GM12875 (cell line): ENCODE results near the gene ADGRG7.
"Not testable (repeated sequence)": the region's sequence is repeated elsewhere in the genome, so short reads cannot be mapped to it uniquely, and the experiment has no call there.

Source experiments
- H3K4me3 ChIP-seq: one replicate; pipeline ENCODE4 v1.5.1; 2011; ENCODE audit warnings: low read depth, low read length, control low read depth
- TF ChIP-seq, protein P1 (sequence below): IDR thresholded peaks from 2 replicates; pipeline ENCODE4 v1.5.1; 2011; ENCODE audit warnings: low read depth, mild to moderate bottlenecking, control low read depth, inconsistent platforms, low read length, moderate library complexity, borderline replicate concordance; ENCODE audit not compliant: insufficient read depth

The ADGRG7 gene

DNA sequence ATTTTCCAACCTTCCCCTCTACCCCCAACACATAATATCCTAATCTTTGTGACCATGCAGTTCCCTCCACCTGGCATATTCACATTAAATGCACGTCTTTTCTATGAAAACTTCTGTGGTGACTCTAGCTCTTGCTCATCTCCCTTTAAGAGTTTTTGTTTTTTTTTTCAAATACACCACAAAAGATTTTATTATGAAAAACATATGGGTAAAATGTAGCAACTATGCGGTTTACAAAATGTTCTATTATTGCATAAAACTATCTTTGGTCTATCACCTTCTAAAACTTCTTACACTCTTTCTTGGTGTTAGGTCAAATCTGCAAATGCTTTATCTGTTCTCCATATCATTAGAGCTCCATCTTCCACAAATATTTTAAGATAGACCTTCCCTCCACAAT, 38.6 kb upstream of the ADGRG7 start:
- H3K4me3 ChIP-seq, result no peak overlapping the region
- TF ChIP-seq, protein P1, sequence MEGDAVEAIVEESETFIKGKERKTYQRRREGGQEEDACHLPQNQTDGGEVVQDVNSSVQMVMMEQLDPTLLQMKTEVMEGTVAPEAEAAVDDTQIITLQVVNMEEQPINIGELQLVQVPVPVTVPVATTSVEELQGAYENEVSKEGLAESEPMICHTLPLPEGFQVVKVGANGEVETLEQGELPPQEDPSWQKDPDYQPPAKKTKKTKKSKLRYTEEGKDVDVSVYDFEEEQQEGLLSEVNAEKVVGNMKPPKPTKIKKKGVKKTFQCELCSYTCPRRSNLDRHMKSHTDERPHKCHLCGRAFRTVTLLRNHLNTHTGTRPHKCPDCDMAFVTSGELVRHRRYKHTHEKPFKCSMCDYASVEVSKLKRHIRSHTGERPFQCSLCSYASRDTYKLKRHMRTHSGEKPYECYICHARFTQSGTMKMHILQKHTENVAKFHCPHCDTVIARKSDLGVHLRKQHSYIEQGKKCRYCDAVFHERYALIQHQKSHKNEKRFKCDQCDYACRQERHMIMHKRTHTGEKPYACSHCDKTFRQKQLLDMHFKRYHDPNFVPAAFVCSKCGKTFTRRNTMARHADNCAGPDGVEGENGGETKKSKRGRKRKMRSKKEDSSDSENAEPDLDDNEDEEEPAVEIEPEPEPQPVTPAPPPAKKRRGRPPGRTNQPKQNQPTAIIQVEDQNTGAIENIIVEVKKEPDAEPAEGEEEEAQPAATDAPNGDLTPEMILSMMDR, result no peak

DNA sequence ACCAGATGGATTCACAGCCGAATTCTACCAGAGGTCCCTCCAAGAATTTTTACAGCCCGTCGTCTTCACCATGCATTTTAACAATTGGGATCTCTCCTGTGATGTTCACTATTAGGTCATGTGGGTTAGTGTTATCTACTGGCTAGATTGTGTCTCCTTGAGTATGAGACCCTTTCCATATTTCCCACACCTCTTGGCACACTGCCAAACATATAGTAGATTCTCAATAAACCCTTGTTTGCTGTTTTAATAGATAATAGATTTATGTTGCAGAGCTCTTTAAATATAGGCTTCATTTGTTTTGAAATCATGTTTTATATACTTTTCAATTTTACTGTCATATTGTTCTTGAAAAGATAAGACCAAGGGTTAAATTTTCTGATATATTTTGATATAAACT, 34.9 kb upstream of the ADGRG7 start:
- H3K4me3 ChIP-seq, result no peak overlapping the region

DNA sequence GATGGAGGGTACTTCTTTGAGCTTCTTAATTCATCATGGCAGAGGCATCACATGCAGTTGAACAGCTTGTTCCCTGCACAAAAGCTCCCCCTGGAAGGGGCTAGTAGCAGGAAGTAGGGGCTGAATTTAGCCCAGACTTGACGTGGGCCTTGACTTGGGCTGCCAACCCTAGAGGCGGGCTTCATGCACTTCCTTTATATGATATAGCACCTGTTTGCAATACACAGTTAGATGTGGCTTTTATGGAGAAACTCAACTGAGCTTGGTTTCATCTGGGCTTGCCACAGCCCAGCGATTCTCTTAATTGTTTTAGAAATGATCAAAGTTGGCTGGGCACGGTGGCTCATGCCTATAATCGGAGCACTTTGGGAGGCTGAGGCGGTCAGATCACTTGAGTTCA, 33.7 kb upstream of the ADGRG7 start:
- no peak overlapping the region for H3K4me3 ChIP-seq
- TF ChIP-seq, protein P1, result no peak

More for the DNA sequence above, 34.9 kb upstream of the ADGRG7 start:
- TF ChIP-seq, protein P1, result no peak

DNA sequence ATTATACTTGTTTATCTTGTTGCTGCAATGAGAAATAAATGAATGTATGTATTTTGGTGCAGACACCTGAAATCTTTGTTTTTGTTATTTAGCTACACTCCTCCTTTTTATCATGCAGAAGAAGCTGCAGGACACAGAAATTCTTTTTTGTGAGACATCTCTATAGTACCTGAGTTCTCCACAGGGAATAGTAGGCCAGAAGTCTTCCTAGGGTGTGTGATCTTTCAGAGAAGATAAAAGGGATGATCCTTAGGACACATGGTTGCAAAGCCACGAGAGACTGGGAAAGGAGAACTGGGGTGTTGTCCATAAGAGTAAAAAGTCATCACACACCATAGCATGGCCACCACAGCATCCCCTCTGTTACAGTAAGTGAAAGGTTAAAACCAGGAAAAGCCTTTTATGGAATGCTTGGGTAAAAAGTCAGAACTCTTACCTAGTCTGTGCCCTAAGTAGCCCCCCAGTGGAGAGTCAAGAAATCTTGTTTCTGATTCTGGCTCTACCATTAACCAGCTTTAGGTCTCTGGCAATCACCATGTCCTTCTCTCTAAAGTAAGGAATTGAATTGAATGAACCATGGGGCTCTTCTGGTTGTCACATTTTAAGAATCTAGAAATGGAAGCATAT, 31.9 kb upstream of the ADGRG7 start:
- TF ChIP-seq, protein P1, result no peak
- H3K4me3 ChIP-seq, result no peak overlapping the region

DNA sequence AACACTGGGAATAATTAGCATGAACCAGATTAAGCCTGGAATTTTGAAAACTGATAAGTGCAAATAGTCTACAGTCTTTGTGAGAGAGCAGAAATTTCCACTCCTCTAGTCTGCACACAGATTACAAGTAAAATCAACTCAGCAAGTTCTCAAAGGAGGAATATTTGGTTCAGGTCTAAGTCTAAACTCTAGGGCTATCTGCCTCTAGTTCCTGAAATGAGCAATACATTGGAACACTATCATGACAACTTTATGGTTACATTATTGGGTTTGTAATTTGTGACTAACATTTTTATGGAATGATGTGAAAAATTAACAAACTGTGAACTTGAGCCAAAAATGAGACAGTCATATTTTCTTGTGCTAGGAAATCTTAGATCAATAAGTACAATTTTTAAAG, 30.8 kb upstream of the ADGRG7 start:
- TF ChIP-seq, protein P1, result no peak
- H3K4me3 ChIP-seq, result no peak overlapping the region

DNA sequence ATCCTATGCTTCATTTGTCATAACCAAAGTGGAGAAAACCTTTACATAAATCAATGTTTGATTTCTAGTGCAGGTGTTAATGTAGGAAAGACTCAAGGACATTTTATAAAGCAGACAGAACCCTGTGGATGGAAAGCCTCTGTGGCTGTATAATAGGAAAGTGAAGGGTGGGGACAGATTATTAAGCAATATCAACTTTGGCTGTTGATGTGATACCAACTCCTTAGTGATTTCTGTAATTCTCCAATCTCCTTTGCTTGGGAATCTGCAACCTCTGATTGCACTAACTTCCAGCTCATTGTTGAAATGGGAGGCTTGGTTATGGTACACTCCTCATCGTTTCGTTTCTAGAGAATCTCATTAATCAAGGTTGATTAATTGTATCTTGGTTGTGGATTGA, 29.3 kb upstream of the ADGRG7 start:
- no peak overlapping the region for H3K4me3 ChIP-seq
- TF ChIP-seq, protein P1, result no peak

DNA sequence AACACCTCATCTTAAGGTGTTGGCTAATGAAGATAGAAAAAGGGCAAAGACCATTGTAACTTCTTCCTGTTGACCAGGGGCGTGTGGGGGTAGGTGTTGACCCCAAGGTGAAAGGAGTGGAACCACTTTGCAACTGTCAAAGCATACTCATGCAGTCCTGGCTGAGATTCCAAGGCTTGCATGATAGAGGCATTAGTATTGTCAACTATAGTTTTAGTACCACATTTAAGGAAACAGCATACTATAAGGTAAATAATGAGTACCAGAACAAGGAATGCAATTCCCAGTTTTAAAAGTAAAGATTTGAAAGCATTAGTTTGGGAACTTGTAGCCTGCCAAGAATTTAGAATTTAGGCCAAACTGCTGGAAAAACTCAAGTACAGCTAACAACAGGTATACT, 27.8 kb upstream of the ADGRG7 start:
- TF ChIP-seq, protein P1, result no peak
- H3K4me3 ChIP-seq, result no peak overlapping the region

DNA sequence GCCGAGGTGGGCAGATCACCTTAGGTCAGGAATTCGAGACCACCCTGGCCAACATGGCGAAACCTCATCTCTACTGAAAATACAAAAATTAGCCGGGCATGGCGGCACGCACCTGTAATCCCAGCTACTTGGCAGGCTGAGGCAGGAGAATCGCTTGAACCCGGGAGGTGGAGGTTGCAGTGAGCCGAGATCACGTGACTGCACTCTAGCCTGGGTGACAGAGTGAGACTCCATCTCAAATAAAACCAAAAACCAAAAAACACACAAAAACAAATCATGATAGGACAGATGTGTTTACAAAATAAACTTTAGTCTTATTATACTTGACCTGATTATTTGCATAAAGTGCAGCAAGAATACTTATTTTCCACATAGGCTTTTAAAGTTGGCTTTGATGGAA, 27.2 kb upstream of the ADGRG7 start:
- not testable (repeated sequence) for H3K4me3 ChIP-seq
